ENCODE data around the gene CNP. TPM values are rescaled to one million over a fixed set of nuclear protein-coding genes. Genes with fewer than 3 reads are reported as not detected.
A peak's percentile ranks its signal among the peaks of the same experiment; 100 is the strongest.
"Not testable (repeated sequence)": the region's sequence is repeated elsewhere in the genome, so short reads cannot be mapped to it uniquely, and the experiment has no call there.

Gene CNP
- total RNA-seq, 1 donor from 2014 or later = 51.1 TPM

DNA sequence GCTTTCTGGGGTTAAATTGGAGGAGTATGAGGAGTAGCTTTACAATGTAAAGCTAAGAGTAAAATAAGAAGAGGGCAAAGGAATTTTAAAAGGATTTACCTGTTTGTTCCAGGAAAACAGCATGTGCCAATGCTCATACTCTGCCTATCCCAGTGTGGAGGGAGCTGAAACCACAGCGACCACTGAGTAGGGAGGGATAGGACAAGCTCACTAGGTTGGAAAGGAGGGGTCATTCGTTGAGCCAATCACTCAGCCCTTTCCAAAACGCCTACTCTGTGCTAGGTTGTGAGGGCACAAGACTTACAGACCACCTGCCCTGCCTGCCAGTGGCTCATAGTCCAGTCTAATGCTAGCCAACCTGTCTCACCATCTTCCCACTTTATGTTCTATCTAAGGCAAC, 51.7 kb downstream of the CNP start:
- intact Hi-C loops (cut with DNase I) = no loop called here
- TF ChIP-seq, protein P1, sequence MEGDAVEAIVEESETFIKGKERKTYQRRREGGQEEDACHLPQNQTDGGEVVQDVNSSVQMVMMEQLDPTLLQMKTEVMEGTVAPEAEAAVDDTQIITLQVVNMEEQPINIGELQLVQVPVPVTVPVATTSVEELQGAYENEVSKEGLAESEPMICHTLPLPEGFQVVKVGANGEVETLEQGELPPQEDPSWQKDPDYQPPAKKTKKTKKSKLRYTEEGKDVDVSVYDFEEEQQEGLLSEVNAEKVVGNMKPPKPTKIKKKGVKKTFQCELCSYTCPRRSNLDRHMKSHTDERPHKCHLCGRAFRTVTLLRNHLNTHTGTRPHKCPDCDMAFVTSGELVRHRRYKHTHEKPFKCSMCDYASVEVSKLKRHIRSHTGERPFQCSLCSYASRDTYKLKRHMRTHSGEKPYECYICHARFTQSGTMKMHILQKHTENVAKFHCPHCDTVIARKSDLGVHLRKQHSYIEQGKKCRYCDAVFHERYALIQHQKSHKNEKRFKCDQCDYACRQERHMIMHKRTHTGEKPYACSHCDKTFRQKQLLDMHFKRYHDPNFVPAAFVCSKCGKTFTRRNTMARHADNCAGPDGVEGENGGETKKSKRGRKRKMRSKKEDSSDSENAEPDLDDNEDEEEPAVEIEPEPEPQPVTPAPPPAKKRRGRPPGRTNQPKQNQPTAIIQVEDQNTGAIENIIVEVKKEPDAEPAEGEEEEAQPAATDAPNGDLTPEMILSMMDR (IDR thresholded peaks at IDR 0.05) = no peak
- ATAC-seq (no peak), DNase-seq (no peak)
- H3K36me3 ChIP-seq = peaks cover 13% of the 10 kb centered on the region
- H3K4me1 ChIP-seq = peaks cover 41% of the 10 kb centered on the region
- H3K27me3 ChIP-seq = no peaks in the 10 kb centered on the region
- H3K27ac ChIP-seq = peak overlapping the region; percentile 95
- no peaks in the 10 kb centered on the region for H3K9me3 ChIP-seq
- peak overlapping the region; percentile 93 for H3K4me3 ChIP-seq

DNA sequence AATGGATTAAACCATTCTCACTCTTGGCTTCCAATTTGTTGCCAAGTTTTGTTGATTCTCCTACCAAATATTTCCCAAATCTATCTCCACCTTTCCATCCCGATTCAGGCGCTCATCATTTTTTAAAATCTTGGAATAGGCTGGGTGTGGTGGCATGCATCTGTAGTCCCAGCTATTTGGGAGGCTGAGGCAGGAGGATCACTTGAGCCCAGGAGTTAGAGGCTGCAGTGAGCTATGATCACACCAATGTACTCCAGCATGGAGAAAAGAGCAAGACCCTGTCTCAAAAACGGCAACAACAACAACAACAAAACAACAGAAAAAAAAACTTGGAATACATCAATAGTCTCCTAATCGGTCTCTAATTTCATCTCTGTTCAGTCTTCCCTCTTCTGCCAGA, 52.4 kb downstream of the CNP start:
- Histone ChIP-seq H3K4me3 (no peak overlapping the region), H3K27ac (no peak overlapping the region), H3K4me1 (peaks cover 43% of the 10 kb centered on the region), H3K9me3 (no peaks in the 10 kb centered on the region), H3K27me3 (no peaks in the 10 kb centered on the region), H3K36me3 (peaks cover 19% of the 10 kb centered on the region)
- TF ChIP-seq, protein P1 (IDR thresholded peaks at IDR 0.05) = no peak
- DNase-seq (no peak), ATAC-seq (no peak)
- intact Hi-C loops (cut with DNase I) = no loop called here

DNA sequence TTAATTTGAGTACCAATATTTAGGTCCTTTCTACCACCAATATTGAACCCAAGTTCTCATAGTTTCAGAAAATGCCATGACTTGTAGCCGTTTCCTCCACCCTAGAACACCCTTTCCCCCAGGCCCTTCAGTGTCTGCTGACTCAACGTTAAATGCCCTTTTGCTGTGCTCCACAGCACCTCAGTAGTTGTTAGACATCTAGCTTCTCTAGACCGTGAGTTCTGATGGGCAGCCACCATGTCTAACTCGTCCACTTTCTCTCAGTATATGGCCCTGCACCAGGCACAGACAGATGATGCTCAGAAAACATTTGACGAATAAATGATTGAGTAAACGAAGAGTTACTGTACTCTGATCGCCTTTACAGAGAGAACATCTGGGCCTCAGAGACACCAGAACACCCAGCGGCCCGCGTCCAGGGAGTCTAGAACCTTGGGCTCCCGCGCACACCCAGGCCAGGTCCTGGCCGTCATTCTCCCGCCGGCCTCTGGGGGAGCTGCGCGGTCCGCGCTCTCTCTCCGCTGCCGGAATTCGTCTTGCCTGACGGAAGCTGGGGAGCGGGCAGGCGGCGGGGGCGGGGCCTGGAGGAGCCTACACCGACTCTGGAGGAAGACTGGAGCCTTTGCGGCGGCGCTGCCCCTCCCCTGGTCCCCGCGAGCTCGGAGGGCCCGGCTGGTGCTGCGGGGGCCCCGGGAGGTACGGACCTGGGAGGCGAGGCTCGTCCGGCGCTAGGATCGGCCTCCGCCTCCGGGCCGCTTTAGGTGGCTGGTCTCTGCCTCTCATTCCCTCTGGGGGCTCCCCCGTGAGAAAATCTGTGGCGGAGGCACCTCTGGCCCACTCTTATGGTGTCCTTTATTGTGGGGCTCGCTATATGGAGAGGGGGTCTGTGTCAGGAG, 53.2 kb downstream of the CNP start, which contains the start of gene NKIRAS2:
Gene NKIRAS2 (plus strand): TSS at position 582 of the 896 bp plus-strand sequence. CDS start 1,488 bp downstream, outside the sequence.
- Histone ChIP-seq H3K4me3 (peak within 1 kb of the TSS; percentile 97), H3K4me1 (peaks cover 48% of the 10 kb centered on the region), H3K36me3 (peaks cover 23% of the 10 kb centered on the region), H3K27me3 (no peaks in the 10 kb centered on the region), H3K9me3 (no peaks in the 10 kb centered on the region), H3K27ac (peak within 1 kb of the TSS; percentile 86)
- TF ChIP-seq, protein P1 (IDR thresholded peaks at IDR 0.05) = peak; percentile 95
- ATAC-seq (peak; percentile 88), DNase-seq (peak; percentile 98)
- intact Hi-C loops (cut with DNase I) = loop anchor here (10.0 kb wide), 1 partner anchor 95 kb away; the partner anchor contains the start of gene DHX58

DNA sequence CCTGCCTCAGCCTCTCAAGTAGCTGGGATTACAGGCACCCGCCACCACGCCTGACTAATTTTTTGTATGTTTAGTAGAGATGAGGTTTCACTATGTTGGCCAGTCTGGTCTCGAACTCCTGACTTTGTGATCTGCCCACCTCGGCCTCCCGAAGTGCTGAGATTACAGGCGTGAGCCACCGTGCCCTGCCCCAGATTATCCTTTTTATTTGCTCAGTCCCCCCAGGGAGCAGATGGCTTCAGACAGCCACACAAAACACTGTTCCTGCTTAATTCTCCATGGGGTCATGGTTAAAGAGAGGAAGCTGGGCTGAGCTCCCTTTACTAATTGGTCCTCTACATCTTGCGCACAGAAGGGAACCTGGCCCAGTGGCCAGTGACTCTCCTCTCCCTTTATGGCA, 54.2 kb downstream of the CNP start:
- peak overlapping the region; percentile 97 for H3K4me3 ChIP-seq
- H3K27me3 ChIP-seq, ATAC-seq, H3K9me3 ChIP-seq: not testable (repeated sequence)
- intact Hi-C loops (cut with DNase I) = loop anchor here (10.0 kb wide), 1 partner anchor 94 kb away; the partner anchor contains the start of gene DHX58
- DNase-seq = peak; percentile 32
- peaks cover 47% of the 10 kb centered on the region for H3K4me1 ChIP-seq
- peaks cover 23% of the 10 kb centered on the region for H3K36me3 ChIP-seq
- peak overlapping the region; percentile 86 for H3K27ac ChIP-seq

DNA sequence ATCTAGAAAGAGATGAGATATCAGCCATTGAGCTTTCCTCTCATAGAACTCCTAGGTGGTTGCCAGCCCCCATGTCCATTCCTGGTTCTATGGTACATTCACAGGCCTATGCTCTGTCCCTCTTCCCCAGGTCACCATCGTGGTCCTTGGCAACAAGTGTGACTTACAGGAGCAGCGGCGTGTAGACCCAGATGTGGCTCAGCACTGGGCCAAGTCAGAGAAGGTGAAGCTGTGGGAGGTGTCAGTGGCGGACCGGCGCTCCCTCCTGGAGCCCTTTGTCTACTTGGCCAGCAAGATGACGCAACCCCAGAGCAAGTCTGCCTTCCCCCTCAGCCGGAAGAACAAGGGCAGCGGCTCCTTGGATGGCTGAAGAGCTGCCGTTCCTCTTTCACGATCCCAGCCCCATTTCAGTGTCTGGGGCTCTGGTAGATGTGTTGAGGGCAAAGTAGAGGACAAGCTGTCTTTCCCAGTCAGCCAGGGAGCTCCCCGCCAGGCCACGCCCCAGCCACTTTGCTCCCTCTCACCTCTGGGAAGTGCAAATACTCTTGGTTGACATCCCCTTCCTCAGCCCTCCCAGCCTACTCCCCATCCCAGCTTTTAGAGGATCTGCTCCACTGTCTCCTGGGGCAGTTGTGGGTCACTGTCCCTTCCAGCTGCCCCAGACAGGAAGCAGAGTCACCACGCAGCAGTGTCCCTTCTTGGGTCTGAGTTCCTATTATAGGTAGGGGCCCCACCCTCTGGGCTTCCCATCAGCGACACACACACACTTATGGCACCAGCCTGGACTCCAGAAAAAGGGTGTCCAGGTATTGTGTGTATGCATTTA, 57.1 kb downstream of the CNP start:
- ATAC-seq = peak; percentile 48
- H3K4me3 ChIP-seq = no peak overlapping the region
- peak; percentile 85 for DNase-seq
- no peaks in the 10 kb centered on the region for H3K9me3 ChIP-seq
- H3K27ac ChIP-seq = peak overlapping the region; percentile 68
- intact Hi-C loops (cut with DNase I) = loop anchor here (10.0 kb wide), 1 partner anchor 91 kb away; the partner anchor contains the start of gene DHX58
- no peaks in the 10 kb centered on the region for H3K27me3 ChIP-seq
- H3K4me1 ChIP-seq = peaks cover 35% of the 10 kb centered on the region
- peaks cover 23% of the 10 kb centered on the region for H3K36me3 ChIP-seq
- TF ChIP-seq, protein P1 (IDR thresholded peaks at IDR 0.05) = no peak

Measured in upper lobe of right lung (tissue), 1 donor.